Testis (tissue), 3 donors: ENCODE measurements around the gene GALNT17. TPM values are rescaled to one million over a fixed set of nuclear protein-coding genes. Genes with fewer than 3 reads are reported as not detected.

ENCODE experiments used
- DNase-seq: peaks from one replicate; pipeline ENCODE4 v3.0.0-alpha.2; 2019
- H3K27ac ChIP-seq, 2 donors: fragments of 200-600 bp; sonication (generic); one replicate each; pipeline ENCODE4 v1.5.1; 2019
- H3K27me3 ChIP-seq: fragments of 200-600 bp; sonication (generic); one replicate; pipeline ENCODE4 v1.5.1; 2019
- H3K36me3 ChIP-seq: fragments of 200-600 bp; sonication (generic); one replicate; pipeline ENCODE4 v1.5.1; 2017; ENCODE audit warnings: low read depth; ENCODE audit errors: missing control alignments
- H3K4me1 ChIP-seq: fragments of 200-600 bp; sonication (generic); one replicate; pipeline ENCODE4 v1.5.1; 2019
- H3K4me3 ChIP-seq, 2 donors: fragments of 200-600 bp; sonication (generic); one replicate each; pipeline ENCODE4 v1.5.1; 2017 to 2019
- H3K9me3 ChIP-seq: fragments of 200-600 bp; sonication (generic); one replicate; pipeline ENCODE4 v1.5.1; 2017
- POLR2A ChIP-seq: fragments of 450-650 bp; IDR thresholded peaks from one replicate; pipeline ENCODE4 v1.6.1; 2017; ENCODE audit warnings: antibody characterized with exemption, mild to moderate bottlenecking, moderate library complexity
- WGBS, 2 donors: methylation state at CpG; one replicate each; pipeline ENCODE4 v1.1.5; 2018; 5-methylcytosine and 5-hydroxymethylcytosine counted together
- intact Hi-C: fragments of 100-400 bp; cut with DNase I; formaldehyde crosslinking; loops from one replicate; pipeline ENCODE4 v1.15.1; 2023; ENCODE audit warnings: low total_unique reads
- microRNA-seq, 2 donors: library from miRNA; unstranded; fragments of <30 nt; microRNA quantifications; one replicate each; pipeline ENCODE4, GENCODE V29; 2016; ENCODE audit warnings: borderline number of aligned reads in 2 of 2, borderline replicate concordance in 1 of 2
- polyA plus RNA-seq: library from polyadenylated mRNA; stranded (reverse); fragments of 350-450 nt; fragmentation: Illumina TruSeq; extraction: RNeasy Lipid Tissue Mini Kit (QIAGEN cat#74804); gene quantifications from one replicate; pipeline ENCODE4 v1.2.3, GENCODE V29; 2014; ENCODE audit warnings: low read depth, low replicate concordance; ENCODE audit not compliant: insufficient read depth
- small RNA-seq, 2 donors: library from RNA; depleted of rRNA; stranded (forward); fragments of <200 nt; gene quantifications; one replicate each; pipeline ENCODE3, GENCODE V24; 2016
- total RNA-seq, 2 donors: library from RNA; depleted of rRNA; stranded (reverse); fragments of >200 nt; gene quantifications; one replicate each; pipeline ENCODE4 v1.2.3, GENCODE V29; 2016
- TF ChIP-seq, protein P1 (sequence below), 3 experiments: fragments of 450-650 bp in 2 of 3; fragments of 200-600 bp in 1 of 3; sonication (generic) in 1 of 3; IDR thresholded peaks; one replicate each; pipeline ENCODE4 v1.5.1; 2016 to 2019; ENCODE audit warnings: antibody characterized with exemption in 3 of 3, mild to moderate bottlenecking in 2 of 3, moderate library complexity in 1 of 3

GALNT17 gene
- total and polyA plus RNA-seq, 3 donors from 2014 or later: 10.9 to 39.1 (median 29.4) TPM

DNA sequence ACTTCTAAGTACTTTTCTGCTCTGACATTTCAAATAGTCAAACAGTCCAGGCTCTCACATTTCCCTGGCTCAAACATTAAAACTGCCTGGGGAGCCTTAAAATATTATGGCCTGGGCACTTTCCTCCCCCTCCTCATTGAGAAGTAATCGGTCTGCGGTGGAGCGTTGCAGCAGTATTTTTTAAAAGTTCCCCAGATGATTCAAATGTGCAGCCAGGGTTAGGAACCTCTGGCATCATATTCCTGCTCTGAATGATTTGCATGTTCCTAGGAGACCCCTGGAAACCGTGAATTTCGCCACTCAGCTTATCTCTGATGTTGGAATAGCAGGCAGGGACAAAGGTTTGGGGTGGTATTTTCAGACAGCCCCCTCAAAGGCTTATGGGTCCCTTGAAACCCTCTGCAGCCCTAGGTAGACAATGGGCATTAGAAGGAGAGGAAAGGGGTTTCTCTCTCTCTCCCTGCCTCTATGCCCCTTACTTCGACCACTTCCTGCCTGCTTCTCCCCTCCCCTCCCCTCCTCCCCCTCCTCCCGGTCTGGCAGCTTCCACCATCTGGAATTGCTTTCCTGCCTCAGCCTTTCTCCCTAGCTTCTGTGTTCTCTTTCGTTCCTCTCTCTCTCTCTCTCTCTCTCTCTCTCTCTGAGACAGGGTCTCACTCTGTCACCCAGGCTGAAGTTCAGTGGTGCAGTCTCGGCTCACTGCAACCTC, 622.2 kb downstream of the GALNT17 start:
- DNase-seq: no peak
- intact Hi-C loops: no loop called here

DNA sequence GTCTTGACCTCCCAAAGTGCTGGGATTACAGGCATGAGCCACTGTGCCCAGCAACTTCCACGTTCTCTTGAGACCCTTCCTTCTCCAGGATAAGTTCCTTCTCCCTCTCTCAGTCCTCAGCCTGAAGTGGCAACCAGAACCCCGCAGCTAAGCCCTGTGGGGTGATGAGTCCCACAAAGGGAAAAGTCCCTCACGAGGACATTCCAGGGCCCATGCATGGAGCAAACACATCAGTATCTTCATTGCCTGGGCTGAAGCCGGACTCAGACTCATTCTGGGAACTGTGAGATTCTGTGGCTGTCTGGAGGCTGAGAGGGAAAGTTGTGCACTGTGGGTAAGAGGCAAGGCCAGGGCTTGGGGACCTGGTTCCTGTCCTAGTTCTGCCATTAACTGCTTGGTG, 622.9 kb downstream of the GALNT17 start:
- 87 to 92% methylated on average over 4 of the region's 4 CpGs for WGBS, 2 donors
- Histone ChIP-seq H3K9me3 (no peaks in the 10 kb centered on the region), H3K4me1 (no peaks in the 10 kb centered on the region), H3K36me3 (no peaks in the 10 kb centered on the region), H3K27me3 (no peaks in the 10 kb centered on the region), H3K27ac (no peak overlapping the region), H3K4me3 (no peak overlapping the region)
- TF ChIP-seq POLR2A: no peak
- TF ChIP-seq, protein P1, sequence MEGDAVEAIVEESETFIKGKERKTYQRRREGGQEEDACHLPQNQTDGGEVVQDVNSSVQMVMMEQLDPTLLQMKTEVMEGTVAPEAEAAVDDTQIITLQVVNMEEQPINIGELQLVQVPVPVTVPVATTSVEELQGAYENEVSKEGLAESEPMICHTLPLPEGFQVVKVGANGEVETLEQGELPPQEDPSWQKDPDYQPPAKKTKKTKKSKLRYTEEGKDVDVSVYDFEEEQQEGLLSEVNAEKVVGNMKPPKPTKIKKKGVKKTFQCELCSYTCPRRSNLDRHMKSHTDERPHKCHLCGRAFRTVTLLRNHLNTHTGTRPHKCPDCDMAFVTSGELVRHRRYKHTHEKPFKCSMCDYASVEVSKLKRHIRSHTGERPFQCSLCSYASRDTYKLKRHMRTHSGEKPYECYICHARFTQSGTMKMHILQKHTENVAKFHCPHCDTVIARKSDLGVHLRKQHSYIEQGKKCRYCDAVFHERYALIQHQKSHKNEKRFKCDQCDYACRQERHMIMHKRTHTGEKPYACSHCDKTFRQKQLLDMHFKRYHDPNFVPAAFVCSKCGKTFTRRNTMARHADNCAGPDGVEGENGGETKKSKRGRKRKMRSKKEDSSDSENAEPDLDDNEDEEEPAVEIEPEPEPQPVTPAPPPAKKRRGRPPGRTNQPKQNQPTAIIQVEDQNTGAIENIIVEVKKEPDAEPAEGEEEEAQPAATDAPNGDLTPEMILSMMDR (IDR thresholded peaks at IDR 0.05): no peak
- DNase-seq: no peak
- intact Hi-C loops: no loop called here

More for the DNA sequence above, 622.2 kb downstream of the GALNT17 start:
- no peak overlapping the region for H3K4me3 ChIP-seq
- no peaks in the 10 kb centered on the region for H3K36me3 ChIP-seq
- no peaks in the 10 kb centered on the region for H3K27me3 ChIP-seq
- no peak for TF ChIP-seq POLR2A
- 37 to 42% methylated on average over 7 to 9 of the region's 9 CpGs for WGBS, 2 donors
- no peaks in the 10 kb centered on the region for H3K4me1 ChIP-seq
- no peaks in the 10 kb centered on the region for H3K9me3 ChIP-seq
- H3K27ac ChIP-seq: no peak overlapping the region

GRCh38 chr7:71761336-71761735, 629.4 kb downstream of the GALNT17 start:
- no peaks in the 10 kb centered on the region for H3K4me1 ChIP-seq
- no peak overlapping the region for H3K4me3 ChIP-seq
- no peaks in the 10 kb centered on the region for H3K27me3 ChIP-seq
- no peaks in the 10 kb centered on the region for H3K36me3 ChIP-seq
- intact Hi-C loops: no loop called here
- no peak overlapping the region for H3K27ac ChIP-seq
- no peak for DNase-seq
- TF ChIP-seq, protein P1 (IDR thresholded peaks at IDR 0.05): no peak
- no peak for TF ChIP-seq POLR2A
- no peaks in the 10 kb centered on the region for H3K9me3 ChIP-seq

Small RNA genes lying within 50 kb of the gene (microRNA-seq; reads per million reads assigned to microRNA genes)
- gene MIR3914-1 (0 reads per million in 2 donors), gene MIR3914-2 (0 reads per million in 2 donors)

Small RNA genes lying within 50 kb of the gene (small RNA-seq; reads per million reads assigned to genes)
- gene MIR3914-1: 0 reads per million in 2 donors
- gene RN7SKP75: 0 reads per million in 2 donors
